Retina (tissue), 1 donor: ENCODE data around the gene AIG1.

Source experiments
- DNase-seq: peaks from one replicate; pipeline ENCODE4 v3.0.0-alpha.2; 2016

Gene AIG1

GRCh38 chr6:143204045-143204444, 143.4 kb downstream of the AIG1 start:
- no peak for DNase-seq

DNA sequence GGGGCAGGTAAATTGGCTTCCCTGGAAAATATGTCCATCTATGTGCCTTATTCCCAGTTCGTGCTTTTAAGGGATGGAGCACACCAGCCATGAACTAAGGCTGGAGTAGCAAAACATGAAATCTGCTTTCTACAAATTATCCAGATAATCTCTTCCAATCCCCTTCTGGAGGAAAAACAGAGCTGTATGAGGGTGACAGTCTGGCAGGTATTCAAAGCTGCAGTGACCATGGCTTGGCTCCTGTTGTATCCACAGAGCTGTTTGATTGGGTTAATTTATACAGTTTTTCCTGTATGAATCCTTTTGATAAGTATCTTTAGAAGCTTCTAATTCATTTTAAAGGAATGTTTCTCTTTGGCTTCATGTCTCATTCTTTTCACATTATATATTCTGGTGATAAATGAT, 144.4 kb downstream of the AIG1 start:
- no peak for DNase-seq

GRCh38 chr6:143205585-143205984, 144.9 kb downstream of the AIG1 start:
- no peak for DNase-seq

DNA sequence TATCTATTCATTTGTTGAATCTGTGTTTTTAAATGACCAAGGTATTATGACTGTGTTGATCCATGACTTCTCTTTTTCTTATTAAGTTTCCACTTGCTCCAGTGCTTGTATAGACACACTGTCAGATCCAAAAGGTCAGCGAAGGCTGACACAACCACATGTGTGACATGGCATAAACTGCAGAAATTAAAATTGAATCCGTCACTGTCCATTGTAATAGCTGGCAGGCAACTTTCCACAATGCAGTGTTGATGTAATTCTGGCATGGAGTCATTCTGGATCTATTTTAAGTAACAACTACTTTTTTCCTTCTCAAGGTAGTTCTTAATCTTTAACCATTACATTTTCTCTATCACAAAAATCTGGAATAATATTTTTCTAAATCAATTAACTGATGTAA, 145.3 kb downstream of the AIG1 start:
- DNase-seq = no peak

- no peak for DNase-seq
Observed at GRCh38 chr6:143206550-143206949, 145.9 kb downstream of the AIG1 start.

DNA sequence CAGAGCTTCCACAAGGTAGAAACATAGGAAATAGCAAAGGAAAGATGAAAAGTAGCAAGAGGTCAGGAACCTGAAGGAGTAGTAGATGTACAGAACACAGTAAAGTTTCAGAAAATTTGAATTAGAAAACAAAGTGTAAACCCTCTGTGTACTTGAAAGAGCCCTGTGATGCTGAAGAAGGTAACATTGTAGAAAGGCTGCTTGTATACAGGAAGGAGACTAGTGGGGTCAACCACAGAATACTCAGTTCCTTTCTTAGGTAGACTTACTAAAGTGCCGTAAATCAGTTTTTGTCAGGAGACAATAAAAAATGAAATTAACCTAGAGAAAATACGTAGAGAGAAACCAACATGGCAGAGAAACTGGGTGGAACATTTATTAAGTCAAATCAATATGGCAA, 149.7 kb downstream of the AIG1 start:
- no peak for DNase-seq

GRCh38 chr6:143213859-143214376, 153.2 kb downstream of the AIG1 start:
- DNase-seq = no peak

DNA sequence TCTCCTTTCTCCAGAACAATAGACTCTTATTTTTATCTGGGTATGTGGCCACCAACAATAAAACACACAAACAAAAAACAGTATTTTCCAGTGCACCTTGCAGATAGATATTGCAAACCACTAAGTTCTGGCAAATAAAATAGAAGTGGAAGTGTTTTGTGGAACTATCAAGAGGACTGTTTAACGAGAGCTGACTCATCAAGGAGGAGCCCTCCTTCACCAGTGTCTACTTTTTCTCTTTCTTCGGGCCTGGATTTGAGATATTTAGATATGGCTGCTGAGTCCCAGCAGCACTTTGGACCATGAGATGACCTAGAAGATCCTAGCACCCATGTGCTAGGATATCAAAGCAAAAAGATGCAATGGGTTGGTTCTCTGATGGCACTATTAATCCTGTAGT, 154.7 kb downstream of the AIG1 start:
- DNase-seq = no peak

GRCh38 chr6:143215771-143216170, 155.1 kb downstream of the AIG1 start:
- no peak for DNase-seq

DNA sequence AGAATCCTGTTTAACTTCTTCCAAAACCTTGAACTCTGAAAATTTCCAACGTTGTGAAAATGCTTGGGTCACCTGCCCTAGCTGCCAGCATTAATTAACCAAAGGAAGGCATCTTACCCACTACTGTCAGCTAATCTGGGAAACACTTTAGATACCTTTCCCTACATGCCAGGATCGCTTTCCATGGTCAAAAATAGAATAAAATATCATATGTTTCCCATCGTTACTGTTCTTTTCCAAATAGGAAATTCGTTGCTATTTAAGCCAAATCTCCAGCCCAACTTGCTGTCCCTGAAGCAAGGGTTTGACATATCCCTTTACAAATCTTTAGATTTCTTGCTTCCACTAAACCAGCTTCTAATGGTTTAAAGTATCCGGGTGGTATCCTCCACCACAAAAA, 157.5 kb downstream of the AIG1 start:
- DNase-seq = no peak

GRCh38 chr6:143221698-143222097, 161.0 kb downstream of the AIG1 start:
- no peak for DNase-seq

DNA sequence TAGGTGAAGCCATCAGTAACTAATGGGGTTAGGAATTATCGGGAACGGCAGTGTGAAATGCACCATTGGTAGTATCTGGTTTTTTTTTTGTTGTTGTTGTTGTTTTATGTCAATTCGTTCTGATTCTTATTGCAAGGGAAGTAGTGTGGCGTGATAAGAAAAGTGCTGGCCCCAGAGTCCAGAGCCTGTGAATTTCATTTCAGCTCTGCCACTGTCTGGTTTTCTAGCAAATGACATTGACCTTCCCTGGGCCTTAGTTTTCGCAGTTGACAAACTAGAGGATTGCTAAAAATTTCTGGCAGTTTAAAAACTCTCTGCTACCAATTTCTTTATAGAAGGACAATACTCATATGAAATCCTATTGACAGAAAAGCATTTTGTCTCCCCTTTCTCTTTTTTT, 161.6 kb downstream of the AIG1 start:
- no peak for DNase-seq

DNA sequence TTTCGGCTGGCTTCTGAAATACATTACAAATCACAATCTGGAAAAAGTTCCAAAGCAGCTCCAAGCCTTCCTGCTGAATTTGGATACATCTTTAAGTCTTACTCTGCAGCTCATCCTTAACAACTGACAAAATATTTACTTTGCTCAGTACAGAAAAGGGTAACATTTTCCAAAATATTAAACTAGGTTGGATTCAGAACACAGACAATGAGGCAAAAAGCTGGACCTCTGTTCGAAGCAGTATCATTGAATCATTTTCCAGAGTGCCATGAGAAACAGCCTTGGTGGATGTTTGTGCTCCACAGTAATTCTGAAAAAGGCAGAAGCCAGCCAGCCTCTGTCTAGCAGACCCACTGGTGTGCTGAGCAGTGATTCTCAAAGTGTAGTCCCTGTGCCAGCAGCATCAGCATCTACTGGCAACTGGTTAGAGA, 162.1 kb downstream of the AIG1 start:
- no peak for DNase-seq

GRCh38 chr6:143223895-143224294, 163.2 kb downstream of the AIG1 start:
- no peak for DNase-seq

GRCh38 chr6:143224516-143224915, 163.8 kb downstream of the AIG1 start:
- DNase-seq = no peak

DNA sequence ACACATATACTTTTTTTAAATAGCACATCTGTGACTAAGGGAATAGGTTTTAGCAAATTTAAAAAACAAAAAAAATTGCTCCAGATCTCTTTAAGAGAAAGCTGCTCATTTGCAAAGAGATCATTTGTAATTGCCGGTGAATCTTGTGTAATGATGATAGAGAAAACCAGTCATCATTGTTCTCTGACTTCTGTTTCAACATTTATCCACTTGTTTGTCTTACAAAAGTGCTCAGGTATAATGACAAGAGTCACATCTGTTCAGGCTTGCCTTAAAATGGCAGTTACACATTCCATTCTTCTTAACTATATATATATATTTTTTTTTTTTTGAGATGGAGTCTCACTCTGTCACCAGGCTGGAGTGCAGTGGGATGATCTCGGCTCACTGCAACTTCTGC, 165.2 kb downstream of the AIG1 start:
- DNase-seq = no peak

GRCh38 chr6:143227675-143228074, 167.0 kb downstream of the AIG1 start:
- no peak for DNase-seq

GRCh38 chr6:143229400-143229799, 168.7 kb downstream of the AIG1 start:
- no peak for DNase-seq

DNA sequence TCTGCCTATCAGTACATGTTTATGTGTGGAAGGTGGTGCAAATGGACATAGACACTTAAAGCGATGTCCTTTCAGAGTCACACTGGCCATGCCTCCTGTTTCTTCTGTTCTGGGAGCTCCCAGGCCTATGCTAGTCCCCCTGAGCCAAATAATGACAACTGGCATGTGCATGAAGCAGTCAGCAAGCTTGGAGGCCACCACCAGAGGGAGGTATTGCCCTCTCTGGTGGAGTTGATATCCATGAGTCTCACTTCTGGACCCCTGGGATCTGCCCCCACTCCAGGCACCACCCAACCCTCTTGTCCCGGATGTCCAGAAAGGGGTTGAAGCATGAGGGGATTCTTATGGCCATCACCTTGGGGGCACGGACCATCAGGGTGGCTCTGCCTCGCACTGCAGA, 172.2 kb downstream of the AIG1 start:
- no peak for DNase-seq

DNA sequence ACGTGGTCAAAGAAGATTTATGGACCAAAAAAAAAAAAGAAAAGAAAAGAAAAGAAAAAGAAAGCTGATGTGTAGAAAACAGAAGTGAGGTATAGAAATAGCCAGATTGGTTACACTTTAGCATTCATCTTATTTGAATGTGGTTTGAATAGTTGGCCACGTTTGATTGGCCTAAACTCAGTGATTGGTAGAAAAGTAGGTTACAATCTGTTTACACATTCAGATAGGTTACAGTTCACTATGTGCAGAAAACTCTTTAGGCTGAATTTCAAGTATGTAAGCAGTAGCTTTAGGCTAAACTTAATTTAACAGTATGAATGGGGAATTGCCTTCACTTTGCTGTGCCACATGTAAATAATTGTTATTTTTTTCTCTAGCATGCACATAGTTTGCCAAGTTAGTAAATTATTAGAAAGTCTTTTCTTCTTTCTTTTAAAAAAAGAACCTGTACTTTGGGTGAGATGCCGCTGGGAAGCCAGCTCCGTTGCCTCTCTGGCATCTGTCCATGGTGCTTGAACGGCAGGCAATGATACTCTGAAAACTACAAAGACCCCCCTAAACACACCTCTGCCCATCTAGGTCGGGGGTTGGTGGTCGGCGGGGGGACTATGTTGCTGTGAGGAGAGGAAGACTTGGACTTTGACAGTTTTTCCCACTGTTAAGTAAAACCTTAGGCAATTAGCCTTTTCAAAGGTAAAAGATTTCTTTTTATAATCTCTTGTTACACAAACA, 173.0 kb downstream of the AIG1 start:
- no peak for DNase-seq

- no peak for DNase-seq
Observed at GRCh38 chr6:143234734-143235133, 174.0 kb downstream of the AIG1 start.

- no peak for DNase-seq
Observed at GRCh38 chr6:143236151-143236798, 175.6 kb downstream of the AIG1 start.

DNA sequence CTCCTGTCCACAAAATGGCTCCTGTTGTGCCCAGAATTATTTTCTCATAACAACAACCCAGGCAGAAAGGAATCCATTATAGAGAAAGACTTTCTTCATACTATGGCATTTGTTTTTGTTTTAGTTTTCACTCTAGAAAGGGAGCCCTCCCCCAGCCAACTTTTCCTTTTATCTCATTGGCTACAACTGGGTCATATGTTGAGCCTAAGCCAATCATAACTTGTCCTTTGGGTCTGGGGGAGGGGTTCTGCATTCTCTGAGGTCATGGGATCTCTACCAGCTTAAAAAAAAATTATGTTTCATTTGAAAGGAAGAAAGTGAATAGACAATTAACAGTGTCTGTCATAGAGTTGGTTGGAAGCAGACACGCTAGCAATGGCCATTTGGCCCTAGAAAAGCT, 177.6 kb downstream of the AIG1 start:
- DNase-seq = no peak

DNA sequence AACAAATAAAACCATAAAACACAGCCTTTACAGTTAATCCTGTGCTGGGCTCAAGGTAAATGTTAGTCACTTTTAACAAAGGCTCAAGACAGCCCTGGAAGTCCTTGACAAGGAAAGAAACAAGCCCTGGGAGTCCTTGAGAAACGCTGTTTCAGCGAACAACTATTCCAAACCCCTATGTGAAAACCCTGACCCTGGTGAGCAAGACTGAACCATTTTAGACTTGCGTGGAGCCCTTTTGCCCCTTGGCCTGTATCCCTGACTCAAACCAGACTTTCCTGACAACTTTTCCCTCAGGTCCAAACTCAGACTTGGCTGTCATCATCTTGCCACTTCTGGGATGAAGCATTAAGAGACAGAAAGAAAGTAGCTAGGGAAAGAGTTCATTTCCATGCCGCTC, 180.4 kb downstream of the AIG1 start:
- DNase-seq = no peak

DNA sequence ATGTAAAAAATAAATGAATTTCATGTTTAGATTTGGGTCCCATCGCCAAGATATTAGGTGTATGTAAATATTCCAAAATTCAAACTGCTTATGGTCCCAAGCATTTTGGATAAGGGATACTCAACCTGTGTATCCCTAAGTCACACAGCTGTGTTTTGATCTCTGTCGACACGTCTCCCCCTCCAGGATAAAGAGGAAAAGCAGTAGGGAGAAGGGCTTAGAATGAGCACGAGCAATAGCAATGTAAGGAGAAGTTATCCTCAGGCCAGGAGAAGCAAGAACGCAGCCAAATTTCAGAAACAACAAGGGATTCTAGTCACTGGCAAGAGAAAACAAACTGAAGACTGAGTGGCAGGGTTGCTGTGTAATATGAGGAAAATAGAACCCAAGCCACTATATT, 181.2 kb downstream of the AIG1 start:
- no peak for DNase-seq
